Suprapubic skin (tissue), 3 donors: ENCODE measurements around the gene KCNAB2.

Experiments used
- CTCF ChIP-seq, 2 donors: fragments of 200-600 bp in 1 of 2; fragments of 450-650 bp in 1 of 2; sonication (generic) in 1 of 2; IDR thresholded peaks; one replicate each; pipeline ENCODE4 v1.5.1; 2016 to 2019; ENCODE audit warnings: antibody characterized with exemption in 2 of 2, mild to moderate bottlenecking in 1 of 2, moderate library complexity in 1 of 2
- POLR2A ChIP-seq, 2 donors: fragments of 450-650 bp; IDR thresholded peaks; one replicate each; pipeline ENCODE4 v1.6.1; 2017; ENCODE audit warnings: antibody characterized with exemption in 2 of 2, mild to moderate bottlenecking in 2 of 2, moderate library complexity in 2 of 2

GRCh38 chr1:6093611-6094010, 47.9 kb downstream of the KCNAB2 start:
- TF ChIP-seq CTCF (IDR thresholded peaks at IDR 0.05) = no peak
- no peak for TF ChIP-seq POLR2A (IDR thresholded peaks at IDR 0.05)
